HepG2 (cell line): Measurements from ENCODE around the gene TRAPPC12. TPM values are rescaled to one million over a fixed set of nuclear protein-coding genes. Genes with fewer than 3 reads are reported as not detected.

Source experiments
- CHD4 ChIP-seq: fragments of 200-600 bp; sonication (generic); IDR thresholded peaks from 2 replicates; pipeline ENCODE4 v1.7.0; 2017; ENCODE audit warnings: mild to moderate bottlenecking, low read length, borderline replicate concordance
- DNMT1 ChIP-seq: sonication (generic); formaldehyde crosslinking; IDR thresholded peaks from 2 replicates; pipeline ENCODE4 v1.5.1; 2020; ENCODE audit warnings: mild to moderate bottlenecking, missing genetic modification reagents
- EEA1 ChIP-seq: sonication (generic); formaldehyde crosslinking; IDR thresholded peaks from 2 replicates; pipeline ENCODE4 v1.5.1; 2020; ENCODE audit warnings: mild to moderate bottlenecking, missing genetic modification reagents, borderline replicate concordance
- HMGXB3 ChIP-seq: sonication (generic); formaldehyde crosslinking; IDR thresholded peaks from 2 replicates; pipeline ENCODE4 v1.4.0; 2020; ENCODE audit warnings: missing genetic modification reagents, borderline replicate concordance
- HOMEZ ChIP-seq: IDR thresholded peaks from 2 replicates; pipeline ENCODE4 v1.6.1; 2016; ENCODE audit warnings: low read depth
- KDM4B ChIP-seq: sonication (generic); formaldehyde crosslinking; IDR thresholded peaks from 2 replicates; pipeline ENCODE4 v1.4.0; 2020; ENCODE audit warnings: missing genetic modification reagents
- KDM5B ChIP-seq: sonication (generic); formaldehyde crosslinking; IDR thresholded peaks from 2 replicates; pipeline ENCODE4 v1.4.0; 2020; ENCODE audit warnings: missing genetic modification reagents, mild to moderate bottlenecking, borderline replicate concordance
- MAFK ChIP-seq, 2 experiments: IDR thresholded peaks in 1 of 2; conservative IDR thresholded peaks in 1 of 2; 2 replicates each; pipeline ENCODE4 v1.6.1; 2011; ENCODE audit warnings: improper control_type of control experiment in 2 of 2, low read length in 2 of 2
- NFIC ChIP-seq: IDR thresholded peaks from 2 replicates; pipeline ENCODE4 v1.6.1; 2012; ENCODE audit warnings: mild to moderate bottlenecking, low read length, inconsistent platforms
- SKI ChIP-seq: fragments of 450-650 bp; IDR thresholded peaks from one replicate; pipeline ENCODE4 v1.6.1; 2018; ENCODE audit warnings: mild to moderate bottlenecking; ENCODE audit not compliant: partially characterized antibody
- SMAD9 ChIP-seq: sonication (generic); formaldehyde crosslinking; IDR thresholded peaks from 2 replicates; pipeline ENCODE4 v1.5.1; 2020; ENCODE audit warnings: mild to moderate bottlenecking, missing genetic modification reagents
- TBX2 ChIP-seq: sonication (generic); formaldehyde crosslinking; IDR thresholded peaks from 2 replicates; pipeline ENCODE4 v1.5.0; 2020; ENCODE audit warnings: missing genetic modification reagents, mild to moderate bottlenecking, borderline replicate concordance
- U2AF2 ChIP-seq: fragments of 200-400 bp; formaldehyde crosslinking; IDR thresholded peaks from 2 replicates; pipeline ENCODE4 v1.6.1; 2017; ENCODE audit warnings: low read depth, mild to moderate bottlenecking, low read length
- ZNF136 ChIP-seq: sonication (generic); formaldehyde crosslinking; IDR thresholded peaks from 2 replicates; pipeline ENCODE4 v1.8.1; 2022; ENCODE audit warnings: low read depth, mild to moderate bottlenecking, moderate library complexity, missing genetic modification reagents
- ZNF24 ChIP-seq: fragments of 450-650 bp; IDR thresholded peaks from 2 replicates; pipeline ENCODE4 v1.6.1; 2017; ENCODE audit warnings: antibody characterized with exemption, mild to moderate bottlenecking
- ZNF619 ChIP-seq: sonication (generic); formaldehyde crosslinking; IDR thresholded peaks from 2 replicates; pipeline ENCODE4 v1.4.0; 2020; ENCODE audit warnings: mild to moderate bottlenecking, missing genetic modification reagents
- ZNF841 ChIP-seq: sonication (generic); formaldehyde crosslinking; IDR thresholded peaks from 2 replicates; pipeline ENCODE4 v1.8.1; 2023; ENCODE audit warnings: missing genetic modification reagents, borderline replicate concordance
- polyA plus RNA-seq, 8 experiments: library from polyadenylated mRNA; depleted of rRNA in 3 of 8; stranded (reverse) in 7 of 8; unstranded in 1 of 8; fragments of >200 nt; fragmentation: Illumina TruSeq in 4 of 8; extraction: Trizol in 4 of 8; gene quantifications; 2 replicates each; pipeline versions ENCODE4 v1.2.1 to v1.2.3, GENCODE V29; 2011 to 2016; ENCODE audit warnings: low read depth in 4 of 8, missing spikeins in 1 of 8, mixed read lengths in 1 of 8; ENCODE audit not compliant: insufficient read depth in 1 of 8
- total RNA-seq, 5 experiments: library from RNA; depleted of rRNA; stranded (reverse); fragments of >200 nt; fragmentation: Illumina TruSeq; extraction: Trizol; gene quantifications; 2 replicates each; pipeline ENCODE4 v1.2.3, GENCODE V29; 2016; ENCODE audit warnings: low read depth in 1 of 5
- TF ChIP-seq, protein P1 (sequence below): sonication (generic); formaldehyde crosslinking; IDR thresholded peaks from 2 replicates; pipeline ENCODE4 v1.9.0; 2021; ENCODE audit warnings: missing genetic modification reagents, borderline replicate concordance
- TF ChIP-seq, protein P2 (sequence below): sonication (generic); formaldehyde crosslinking; conservative IDR thresholded peaks from 2 replicates; pipeline ENCODE4 v1.8.0; 2022; ENCODE audit warnings: missing genetic modification reagents

TRAPPC12 gene
- total and polyA plus RNA-seq, 2 of the 13 experiments (the other 11 are each of a cell fraction or from before 2014, with no cell fraction given) = 46.4 to 97.7 TPM

GRCh38 chr2:3518496-3519254, 139.2 kb downstream of the TRAPPC12 start (continued):
- TF ChIP-seq TBX2 (CRISPR knock-in tag) (no peak; the same call in 1 of the 2 replicates), U2AF2 (no peak), SKI (no peak), ZNF24 (no peak), DNMT1 (CRISPR knock-in tag) (no peak), ZNF841 (CRISPR knock-in tag) (no peak), ZNF619 (no peak), CHD4 (no peak; the same call in 1 of the 2 replicates), KDM5B (CRISPR knock-in tag) (0 out of 2 replicates have a peak, but pooled peaks have one; percentile 7), NFIC (no peak), ZNF136 (no peak), KDM4B (no peak), HOMEZ (no peak), MAFK (conservative IDR thresholded peaks at IDR 0.05 in 1 of 2, IDR thresholded peaks at IDR 0.05 in 1 of 2; ENCODE audit: low read length in 2 of 2) (peak in 1 of 2 experiments; percentile 0; a peak in 1 of 4 replicates), SMAD9 (no peak), EEA1 (CRISPR knock-in tag) (no peak), HMGXB3 (no peak)
- TF ChIP-seq, protein P1, sequence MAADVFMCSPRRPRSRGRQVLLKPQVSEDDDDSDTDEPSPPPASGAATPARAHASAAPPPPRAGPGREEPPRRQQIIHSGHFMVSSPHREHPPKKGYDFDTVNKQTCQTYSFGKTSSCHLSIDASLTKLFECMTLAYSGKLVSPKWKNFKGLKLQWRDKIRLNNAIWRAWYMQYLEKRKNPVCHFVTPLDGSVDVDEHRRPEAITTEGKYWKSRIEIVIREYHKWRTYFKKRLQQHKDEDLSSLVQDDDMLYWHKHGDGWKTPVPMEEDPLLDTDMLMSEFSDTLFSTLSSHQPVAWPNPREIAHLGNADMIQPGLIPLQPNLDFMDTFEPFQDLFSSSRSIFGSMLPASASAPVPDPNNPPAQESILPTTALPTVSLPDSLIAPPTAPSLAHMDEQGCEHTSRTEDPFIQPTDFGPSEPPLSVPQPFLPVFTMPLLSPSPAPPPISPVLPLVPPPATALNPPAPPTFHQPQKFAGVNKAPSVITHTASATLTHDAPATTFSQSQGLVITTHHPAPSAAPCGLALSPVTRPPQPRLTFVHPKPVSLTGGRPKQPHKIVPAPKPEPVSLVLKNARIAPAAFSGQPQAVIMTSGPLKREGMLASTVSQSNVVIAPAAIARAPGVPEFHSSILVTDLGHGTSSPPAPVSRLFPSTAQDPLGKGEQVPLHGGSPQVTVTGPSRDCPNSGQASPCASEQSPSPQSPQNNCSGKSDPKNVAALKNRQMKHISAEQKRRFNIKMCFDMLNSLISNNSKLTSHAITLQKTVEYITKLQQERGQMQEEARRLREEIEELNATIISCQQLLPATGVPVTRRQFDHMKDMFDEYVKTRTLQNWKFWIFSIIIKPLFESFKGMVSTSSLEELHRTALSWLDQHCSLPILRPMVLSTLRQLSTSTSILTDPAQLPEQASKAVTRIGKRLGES (CRISPR knock-in tag) = no peak; the same call in 1 of the 2 replicates
- TF ChIP-seq, protein P2, sequence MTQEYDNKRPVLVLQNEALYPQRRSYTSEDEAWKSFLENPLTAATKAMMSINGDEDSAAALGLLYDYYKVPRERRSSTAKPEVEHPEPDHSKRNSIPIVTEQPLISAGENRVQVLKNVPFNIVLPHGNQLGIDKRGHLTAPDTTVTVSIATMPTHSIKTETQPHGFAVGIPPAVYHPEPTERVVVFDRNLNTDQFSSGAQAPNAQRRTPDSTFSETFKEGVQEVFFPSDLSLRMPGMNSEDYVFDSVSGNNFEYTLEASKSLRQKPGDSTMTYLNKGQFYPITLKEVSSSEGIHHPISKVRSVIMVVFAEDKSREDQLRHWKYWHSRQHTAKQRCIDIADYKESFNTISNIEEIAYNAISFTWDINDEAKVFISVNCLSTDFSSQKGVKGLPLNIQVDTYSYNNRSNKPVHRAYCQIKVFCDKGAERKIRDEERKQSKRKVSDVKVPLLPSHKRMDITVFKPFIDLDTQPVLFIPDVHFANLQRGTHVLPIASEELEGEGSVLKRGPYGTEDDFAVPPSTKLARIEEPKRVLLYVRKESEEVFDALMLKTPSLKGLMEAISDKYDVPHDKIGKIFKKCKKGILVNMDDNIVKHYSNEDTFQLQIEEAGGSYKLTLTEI = no peak
